ENCODE data around the gene CASR. TPM values are rescaled to one million over a fixed set of nuclear protein-coding genes. Genes with fewer than 3 reads are reported as not detected.

Gene CASR
- total RNA-seq, 1 experiment from 2014 or later = not detected

DNA sequence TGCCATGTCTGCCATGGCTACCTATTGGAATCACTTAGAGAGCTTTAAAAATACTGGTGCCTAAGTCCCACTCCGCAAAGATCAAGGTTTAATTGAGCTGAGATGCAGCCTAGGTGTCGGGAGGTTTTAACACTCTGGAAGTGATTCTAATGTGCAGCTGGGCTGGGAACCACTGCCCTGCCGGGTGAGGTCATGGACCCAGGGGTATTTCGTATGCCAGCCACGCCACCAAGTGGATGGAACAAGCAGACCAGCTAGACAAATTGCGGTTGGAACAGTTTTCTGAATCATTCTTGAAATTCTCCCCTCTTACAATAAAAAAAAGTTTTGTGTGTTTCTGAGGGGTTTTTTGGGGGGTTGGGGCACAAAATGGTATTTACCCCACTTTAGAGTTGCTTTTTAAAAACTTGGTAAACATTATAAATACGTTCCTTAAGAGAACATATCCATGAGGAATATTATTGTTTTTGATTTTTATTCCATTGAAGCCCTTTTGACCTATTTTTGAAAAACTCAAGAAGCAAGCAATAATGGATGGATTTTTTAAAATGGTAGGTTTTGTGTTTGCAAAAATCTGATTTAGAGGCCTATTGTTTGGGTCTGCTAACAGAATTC, 75.4 kb downstream of the CASR start:
- Histone ChIP-seq H3K27ac (no peak overlapping the region), H3K36me3 (no peaks in the 10 kb centered on the region), H3K4me3 (no peak overlapping the region), H3K4me1 (no peaks in the 10 kb centered on the region), H3K9me3 (replicated peaks) (no peaks in the 10 kb centered on the region), H3K27me3 (peaks cover 6% of the 10 kb centered on the region)
- peak; percentile 67 to 77 for DNase-seq

GRCh38 chr3:122260206-122260605, 76.7 kb downstream of the CASR start:
- H3K4me3 ChIP-seq = no peak overlapping the region
- DNase-seq = no peak
- H3K4me1 ChIP-seq = no peaks in the 10 kb centered on the region
- no peaks in the 10 kb centered on the region for H3K9me3 ChIP-seq (replicated peaks)
- no peak overlapping the region for H3K27ac ChIP-seq
- no peaks in the 10 kb centered on the region for H3K36me3 ChIP-seq
- H3K27me3 ChIP-seq = peaks cover 6% of the 10 kb centered on the region

GRCh38 chr3:122263058-122263457, 79.6 kb downstream of the CASR start:
- Histone ChIP-seq H3K36me3 (no peaks in the 10 kb centered on the region), H3K4me3 (no peak overlapping the region), H3K4me1 (no peaks in the 10 kb centered on the region), H3K27ac (no peak overlapping the region), H3K9me3 (replicated peaks) (no peaks in the 10 kb centered on the region), H3K27me3 (peaks cover 10% of the 10 kb centered on the region)
- DNase-seq = no peak

DNA sequence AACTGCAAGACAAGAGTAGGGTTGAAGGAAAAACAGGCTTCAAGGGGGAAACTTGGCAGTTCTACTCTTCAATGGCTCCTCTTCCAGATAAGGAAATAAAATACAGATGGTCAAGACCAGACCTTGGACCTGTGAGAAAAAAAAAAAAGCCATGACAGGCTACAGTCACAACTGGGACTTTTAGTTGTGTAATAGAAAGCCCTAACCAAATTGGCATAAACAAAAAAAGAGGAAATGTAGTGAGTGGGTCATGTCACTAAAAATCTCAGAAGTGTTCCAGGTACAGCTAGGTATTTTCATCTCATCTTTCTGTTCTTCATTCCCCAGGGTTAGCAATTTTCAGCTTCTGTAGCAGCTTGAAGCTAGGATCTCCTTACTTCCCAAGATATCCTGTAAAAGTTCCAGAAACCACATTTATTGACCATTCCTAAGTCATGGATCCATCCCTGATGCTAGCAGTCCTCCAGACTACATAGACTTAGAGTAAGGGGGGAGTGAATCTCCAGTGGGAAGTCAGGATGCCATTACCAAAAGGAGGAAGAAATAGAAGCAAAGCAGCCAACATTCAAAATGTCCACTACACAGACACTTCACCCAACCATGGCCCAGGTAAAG, 80.6 kb downstream of the CASR start:
- Histone ChIP-seq H3K36me3 (no peaks in the 10 kb centered on the region), H3K27me3 (peaks cover 4% of the 10 kb centered on the region)

GRCh38 chr3:122265957-122266356, 82.5 kb downstream of the CASR start:
- Histone ChIP-seq H3K4me3 (no peak overlapping the region), H3K36me3 (no peaks in the 10 kb centered on the region), H3K27me3 (peaks cover 4% of the 10 kb centered on the region; the same call in 1 of the 2 replicates), H3K9me3 (replicated peaks) (no peaks in the 10 kb centered on the region), H3K4me1 (no peaks in the 10 kb centered on the region), H3K27ac (no peak overlapping the region)
- no peak for DNase-seq

More for the DNA sequence above, 80.6 kb downstream of the CASR start:
- Histone ChIP-seq H3K4me1 (no peaks in the 10 kb centered on the region), H3K27ac (no peak overlapping the region), H3K9me3 (replicated peaks) (no peaks in the 10 kb centered on the region), H3K4me3 (no peak overlapping the region)
- no peak for DNase-seq

DNA sequence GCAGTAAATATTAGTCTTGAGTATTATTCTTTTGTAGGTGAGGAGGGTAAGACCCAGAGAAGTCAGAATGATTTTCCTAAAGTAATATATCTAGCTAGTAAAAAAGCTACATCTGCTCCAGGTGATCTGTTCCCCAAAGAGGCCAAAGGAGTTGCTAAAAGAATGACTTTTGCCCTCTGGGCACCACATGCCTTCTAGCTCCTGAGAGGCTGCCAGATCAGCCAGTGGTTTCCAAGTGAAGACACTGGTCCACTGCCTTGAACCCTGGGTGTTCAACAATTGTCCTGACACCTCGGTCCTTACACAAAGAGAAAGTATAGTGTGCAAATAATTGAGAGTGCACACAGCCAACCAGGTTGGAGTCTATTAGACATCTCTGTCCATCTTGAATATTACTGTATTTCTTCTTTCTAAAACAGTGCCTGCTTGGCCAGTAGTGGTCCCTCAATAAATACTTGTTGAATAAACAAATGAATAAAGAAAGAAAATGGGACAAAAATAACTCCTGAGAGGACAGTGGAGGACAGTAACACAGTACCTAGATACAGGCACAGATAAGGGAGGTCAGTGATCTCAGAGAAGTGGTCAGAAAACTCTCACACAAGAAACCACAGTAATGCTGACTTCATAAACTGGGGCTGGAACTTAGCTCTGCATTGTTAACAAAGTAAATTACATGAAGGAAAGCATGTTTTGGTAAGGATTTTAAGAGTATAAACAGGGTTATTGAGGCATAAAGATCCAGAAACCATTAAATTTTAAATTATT, 85.0 kb downstream of the CASR start:
- Histone ChIP-seq H3K27ac (no peak overlapping the region), H3K4me1 (no peaks in the 10 kb centered on the region), H3K4me3 (no peak overlapping the region), H3K27me3 (0 out of 2 replicates have a peak, but pooled peaks cover 4% of the 10 kb centered on the region), H3K9me3 (replicated peaks) (no peaks in the 10 kb centered on the region), H3K36me3 (no peaks in the 10 kb centered on the region)
- DNase-seq = no peak

DNA sequence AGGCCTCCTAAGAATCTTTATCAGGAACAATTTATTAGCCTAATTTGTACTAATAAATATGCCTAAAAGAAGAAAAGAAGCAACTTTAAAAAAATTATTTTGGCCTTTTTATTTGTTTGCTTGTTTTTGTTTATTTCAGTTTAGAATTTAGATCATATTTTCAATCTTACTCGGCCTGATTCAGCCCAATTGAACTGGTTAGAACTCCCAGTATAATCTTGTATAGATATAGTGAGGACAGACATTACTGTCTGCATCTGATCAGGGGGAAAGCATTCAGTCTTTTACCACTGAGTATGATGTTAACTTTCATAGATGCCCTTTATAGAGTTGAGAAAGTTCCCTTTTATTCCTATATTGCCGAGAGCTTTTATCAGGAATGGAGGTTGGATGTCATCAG, 85.6 kb downstream of the CASR start:
- DNase-seq = no peak
- H3K9me3 ChIP-seq (replicated peaks) = no peaks in the 10 kb centered on the region
- no peak overlapping the region for H3K4me3 ChIP-seq

DNA sequence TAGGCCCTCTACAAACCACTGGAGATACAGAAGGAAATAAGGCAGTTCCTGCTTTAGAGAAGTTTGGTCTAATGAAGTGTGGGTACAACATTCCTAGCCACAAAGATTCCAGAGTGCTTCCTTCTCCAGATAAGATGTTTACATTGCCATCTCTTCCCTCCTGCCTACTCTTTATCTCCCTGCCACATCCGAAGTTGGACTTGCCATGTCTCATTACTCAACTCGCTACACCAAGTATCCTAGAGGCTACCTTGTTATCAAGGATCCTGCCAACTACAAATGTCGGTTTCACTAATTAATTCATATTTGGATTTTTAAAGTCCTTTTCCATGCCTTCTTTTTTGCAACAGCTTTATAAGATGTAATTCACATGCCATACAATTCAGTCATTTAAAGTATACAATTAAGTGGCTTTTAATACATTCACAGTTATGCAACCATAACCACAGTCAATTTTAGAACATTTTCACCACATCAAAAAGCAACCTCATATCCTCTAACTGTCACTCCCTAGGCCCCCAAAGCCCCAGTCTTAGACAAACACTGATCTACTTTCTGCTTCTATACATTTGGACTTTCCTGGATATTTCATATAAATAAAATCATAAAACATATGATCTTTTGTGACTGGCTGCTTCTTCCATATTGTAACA, 87.9 kb downstream of the CASR start:
- H3K27me3 ChIP-seq = 0 out of 2 replicates have a peak, but pooled peaks cover 4% of the 10 kb centered on the region
- no peak overlapping the region for H3K27ac ChIP-seq
- no peak for DNase-seq
- no peaks in the 10 kb centered on the region for H3K9me3 ChIP-seq (replicated peaks)
- H3K4me3 ChIP-seq = no peak overlapping the region
- H3K36me3 ChIP-seq = no peaks in the 10 kb centered on the region
- H3K4me1 ChIP-seq = no peaks in the 10 kb centered on the region

More for the DNA sequence above, 85.6 kb downstream of the CASR start:
- no peaks in the 10 kb centered on the region for H3K4me1 ChIP-seq
- 0 out of 2 replicates have a peak, but pooled peaks cover 4% of the 10 kb centered on the region for H3K27me3 ChIP-seq
- no peaks in the 10 kb centered on the region for H3K36me3 ChIP-seq
- no peak overlapping the region for H3K27ac ChIP-seq

DNA sequence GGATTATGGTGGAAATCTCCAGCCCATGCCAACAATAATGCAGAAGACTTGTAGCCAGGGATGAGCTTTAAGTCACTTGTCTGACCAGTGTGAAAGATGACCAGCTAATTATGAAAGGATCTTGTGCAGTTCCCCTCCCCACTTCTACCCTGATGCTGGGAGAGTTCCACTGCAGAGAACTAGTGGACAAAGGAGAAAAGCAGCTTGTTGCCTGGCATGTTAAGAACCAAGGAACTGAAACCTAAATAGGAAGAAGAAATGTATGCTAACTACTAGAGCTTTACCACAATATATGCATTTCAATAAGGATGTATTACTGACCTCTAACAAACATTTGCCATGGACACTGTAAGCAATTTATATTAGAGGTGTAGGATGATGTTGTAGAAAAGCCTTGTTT, 89.4 kb downstream of the CASR start:
- DNase-seq = no peak
- Histone ChIP-seq H3K9me3 (replicated peaks) (no peaks in the 10 kb centered on the region), H3K36me3 (no peaks in the 10 kb centered on the region), H3K4me1 (no peaks in the 10 kb centered on the region), H3K27me3 (no peaks in the 10 kb centered on the region), H3K4me3 (no peak overlapping the region), H3K27ac (no peak overlapping the region)

GRCh38 chr3:122273498-122273897, 90.0 kb downstream of the CASR start:
- DNase-seq = no peak
- H3K27me3 ChIP-seq = no peaks in the 10 kb centered on the region
- no peaks in the 10 kb centered on the region for H3K9me3 ChIP-seq (replicated peaks)
- H3K27ac ChIP-seq = no peak overlapping the region
- H3K4me1 ChIP-seq = no peaks in the 10 kb centered on the region
- H3K4me3 ChIP-seq = no peak overlapping the region
- H3K36me3 ChIP-seq = no peaks in the 10 kb centered on the region

DNA sequence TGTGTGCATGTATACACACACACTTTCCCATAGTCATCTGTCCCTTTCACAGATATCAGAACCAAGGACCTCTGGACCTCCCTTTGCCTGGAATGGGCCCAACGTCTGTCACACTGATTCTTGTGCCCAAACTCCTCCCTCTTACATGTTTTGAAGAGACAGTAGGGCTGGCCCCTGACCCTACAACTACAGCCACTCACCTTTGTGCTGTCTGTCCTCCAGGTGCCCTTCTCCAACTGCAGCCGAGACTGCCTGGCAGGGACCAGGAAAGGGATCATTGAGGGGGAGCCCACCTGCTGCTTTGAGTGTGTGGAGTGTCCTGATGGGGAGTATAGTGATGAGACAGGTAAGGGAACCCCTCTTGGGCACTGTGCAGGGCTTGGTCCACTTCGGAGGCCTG, 98.4 kb downstream of the CASR start:
- H3K36me3 ChIP-seq = no peaks in the 10 kb centered on the region
- H3K27me3 ChIP-seq = 0 out of 2 replicates have a peak, but pooled peaks cover 4% of the 10 kb centered on the region
- no peaks in the 10 kb centered on the region for H3K9me3 ChIP-seq (replicated peaks)
- H3K27ac ChIP-seq = no peak overlapping the region
- H3K4me1 ChIP-seq = no peaks in the 10 kb centered on the region
- no peak overlapping the region for H3K4me3 ChIP-seq
- no peak for DNase-seq

DNA sequence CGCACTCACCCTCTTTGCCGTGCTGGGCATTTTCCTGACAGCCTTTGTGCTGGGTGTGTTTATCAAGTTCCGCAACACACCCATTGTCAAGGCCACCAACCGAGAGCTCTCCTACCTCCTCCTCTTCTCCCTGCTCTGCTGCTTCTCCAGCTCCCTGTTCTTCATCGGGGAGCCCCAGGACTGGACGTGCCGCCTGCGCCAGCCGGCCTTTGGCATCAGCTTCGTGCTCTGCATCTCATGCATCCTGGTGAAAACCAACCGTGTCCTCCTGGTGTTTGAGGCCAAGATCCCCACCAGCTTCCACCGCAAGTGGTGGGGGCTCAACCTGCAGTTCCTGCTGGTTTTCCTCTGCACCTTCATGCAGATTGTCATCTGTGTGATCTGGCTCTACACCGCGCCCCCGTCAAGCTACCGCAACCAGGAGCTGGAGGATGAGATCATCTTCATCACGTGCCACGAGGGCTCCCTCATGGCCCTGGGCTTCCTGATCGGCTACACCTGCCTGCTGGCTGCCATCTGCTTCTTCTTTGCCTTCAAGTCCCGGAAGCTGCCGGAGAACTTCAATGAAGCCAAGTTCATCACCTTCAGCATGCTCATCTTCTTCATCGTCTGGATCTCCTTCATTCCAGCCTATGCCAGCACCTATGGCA, 100.5 kb downstream of the CASR start:
- H3K27ac ChIP-seq = no peak overlapping the region
- no peaks in the 10 kb centered on the region for H3K4me1 ChIP-seq
- DNase-seq = no peak
- no peaks in the 10 kb centered on the region for H3K36me3 ChIP-seq
- peaks cover 14% of the 10 kb centered on the region; the same call in 1 of the 2 replicates for H3K27me3 ChIP-seq
- H3K4me3 ChIP-seq = no peak overlapping the region
- H3K9me3 ChIP-seq (replicated peaks) = no peaks in the 10 kb centered on the region

DNA sequence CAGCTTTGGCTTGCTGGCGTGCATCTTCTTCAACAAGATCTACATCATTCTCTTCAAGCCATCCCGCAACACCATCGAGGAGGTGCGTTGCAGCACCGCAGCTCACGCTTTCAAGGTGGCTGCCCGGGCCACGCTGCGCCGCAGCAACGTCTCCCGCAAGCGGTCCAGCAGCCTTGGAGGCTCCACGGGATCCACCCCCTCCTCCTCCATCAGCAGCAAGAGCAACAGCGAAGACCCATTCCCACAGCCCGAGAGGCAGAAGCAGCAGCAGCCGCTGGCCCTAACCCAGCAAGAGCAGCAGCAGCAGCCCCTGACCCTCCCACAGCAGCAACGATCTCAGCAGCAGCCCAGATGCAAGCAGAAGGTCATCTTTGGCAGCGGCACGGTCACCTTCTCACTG, 101.0 kb downstream of the CASR start:
- no peak for DNase-seq
- no peaks in the 10 kb centered on the region for H3K36me3 ChIP-seq
- H3K27me3 ChIP-seq = peaks cover 17% of the 10 kb centered on the region; the same call in 1 of the 2 replicates
- no peaks in the 10 kb centered on the region for H3K9me3 ChIP-seq (replicated peaks)
- H3K27ac ChIP-seq = no peak overlapping the region
- H3K4me3 ChIP-seq = no peak overlapping the region
- no peaks in the 10 kb centered on the region for H3K4me1 ChIP-seq

- DNase-seq = no peak
Observed at GRCh38 chr3:122294359-122294758, 110.9 kb downstream of the CASR start.

More at GRCh38 chr3:122294359-122294758, 110.9 kb downstream of the CASR start:
- Histone ChIP-seq H3K27ac (no peak overlapping the region), H3K9me3 (replicated peaks) (no peaks in the 10 kb centered on the region), H3K27me3 (no peaks in the 10 kb centered on the region), H3K4me3 (no peak overlapping the region), H3K4me1 (no peaks in the 10 kb centered on the region), H3K36me3 (no peaks in the 10 kb centered on the region)
